Neuron (in vitro differentiated cells): ENCODE data around the gene NEURL2.
A peak's percentile ranks its signal among the peaks of the same experiment; 100 is the strongest.
"Not testable (repeated sequence)": the region's sequence is repeated elsewhere in the genome, so short reads cannot be mapped to it uniquely, and the experiment has no call there.

Experiments
- H2AFZ ChIP-seq: one replicate; pipeline ENCODE4 v1.6.1; 2013; ENCODE audit warnings: low read depth, mild to moderate bottlenecking, inconsistent platforms, low read length, moderate library complexity
- H3K27me3 ChIP-seq: one replicate; pipeline ENCODE4 v1.6.1; 2013; ENCODE audit warnings: low read length; ENCODE audit not compliant: insufficient read depth
- H3K36me3 ChIP-seq: one replicate; pipeline ENCODE4 v1.6.1; 2013; ENCODE audit warnings: low read length; ENCODE audit not compliant: insufficient read depth
- H3K4me1 ChIP-seq: one replicate; pipeline ENCODE4 v1.6.1; 2013; ENCODE audit warnings: low read length; ENCODE audit not compliant: insufficient read depth
- H3K4me3 ChIP-seq: 2 replicates; pipeline ENCODE4 v1.5.1; 2013; ENCODE audit warnings: mild to moderate bottlenecking, low read length, moderate library complexity
- H3K9me3 ChIP-seq: one replicate; pipeline ENCODE4 v1.6.1; 2013; ENCODE audit warnings: low read length

The NEURL2 gene

GRCh38 chr20:45886590-45887345 lies 4.2 kb downstream of the NEURL2 start:
- no peak overlapping the region for H2AFZ ChIP-seq
- H3K9me3 ChIP-seq: no peaks in the 10 kb centered on the region
- no peak overlapping the region for H3K4me3 ChIP-seq
- no peaks in the 10 kb centered on the region for H3K27me3 ChIP-seq
- peaks cover 33% of the 10 kb centered on the region for H3K36me3 ChIP-seq
- peaks cover 9% of the 10 kb centered on the region for H3K4me1 ChIP-seq

GRCh38 chr20:45883100-45883469 lies 7.9 kb downstream of the NEURL2 start:
- H3K27me3 ChIP-seq: no peaks in the 10 kb centered on the region
- no peaks in the 10 kb centered on the region for H3K9me3 ChIP-seq
- no peak overlapping the region for H3K4me3 ChIP-seq
- H2AFZ ChIP-seq: no peak overlapping the region
- H3K4me1 ChIP-seq: peaks cover 2% of the 10 kb centered on the region
- peaks cover 36% of the 10 kb centered on the region for H3K36me3 ChIP-seq

GRCh38 chr20:45882469-45883099 lies 8.4 kb downstream of the NEURL2 start:
- Histone ChIP-seq H3K27me3 (no peaks in the 10 kb centered on the region), H3K4me1 (peaks cover 2% of the 10 kb centered on the region), H2AFZ (no peak overlapping the region), H3K4me3 (no peak overlapping the region), H3K36me3 (peaks cover 40% of the 10 kb centered on the region), H3K9me3 (no peaks in the 10 kb centered on the region)

- Histone ChIP-seq H3K9me3 (no peaks in the 10 kb centered on the region), H3K36me3 (peaks cover 44% of the 10 kb centered on the region), H3K27me3 (no peaks in the 10 kb centered on the region), H2AFZ (no peak within 1 kb of the TSS), H3K4me3 (peak within 1 kb of the TSS; percentile 82), H3K4me1 (peaks cover 2% of the 10 kb centered on the region)
Measured at GRCh38 chr20:45880988-45881788, 9.8 kb downstream of the NEURL2 start, which contains the start of gene ZSWIM1. Gene ZSWIM1 (plus strand): TSS chr20:45881227. CDS start chr20:45882593, 1,366 bp downstream.

DNA sequence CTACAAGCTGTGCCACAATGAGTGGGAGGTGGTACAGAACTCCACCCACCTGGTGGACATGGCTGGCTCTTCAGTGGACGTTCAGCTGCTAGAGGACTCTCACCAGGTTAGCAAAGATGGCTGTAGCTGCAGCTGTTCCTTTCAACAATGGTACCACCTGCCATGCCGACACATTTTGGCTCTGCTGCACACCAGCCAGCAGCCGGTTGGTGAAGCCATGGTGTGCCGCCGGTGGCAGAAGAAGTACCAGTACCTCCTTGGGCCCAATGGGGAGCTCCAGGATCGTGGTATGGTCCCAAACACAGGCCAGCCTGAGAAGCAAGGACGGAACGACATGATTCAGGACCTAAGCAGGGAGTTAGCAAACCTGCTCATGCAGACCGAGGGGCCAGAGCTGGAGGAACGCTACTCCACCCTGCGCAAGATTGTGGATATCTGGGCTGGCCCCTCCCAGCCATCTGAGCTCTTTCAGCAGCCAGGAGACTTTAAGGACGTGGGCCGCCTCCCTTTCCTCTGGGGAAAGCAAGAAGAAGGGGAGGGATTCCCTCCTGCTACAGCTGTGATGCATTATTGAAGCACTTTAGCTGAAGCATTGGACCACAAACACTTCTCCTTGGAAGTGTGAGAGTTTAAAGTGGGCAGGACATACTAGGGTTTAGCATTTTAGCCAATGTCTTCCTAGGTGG lies 12.8 kb downstream of the NEURL2 start:
- H3K4me3 ChIP-seq: no peak overlapping the region
- peaks cover 2% of the 10 kb centered on the region for H3K4me1 ChIP-seq
- H3K9me3 ChIP-seq: no peaks in the 10 kb centered on the region
- peaks cover 28% of the 10 kb centered on the region for H3K36me3 ChIP-seq
- no peak overlapping the region for H2AFZ ChIP-seq
- no peaks in the 10 kb centered on the region for H3K27me3 ChIP-seq

DNA sequence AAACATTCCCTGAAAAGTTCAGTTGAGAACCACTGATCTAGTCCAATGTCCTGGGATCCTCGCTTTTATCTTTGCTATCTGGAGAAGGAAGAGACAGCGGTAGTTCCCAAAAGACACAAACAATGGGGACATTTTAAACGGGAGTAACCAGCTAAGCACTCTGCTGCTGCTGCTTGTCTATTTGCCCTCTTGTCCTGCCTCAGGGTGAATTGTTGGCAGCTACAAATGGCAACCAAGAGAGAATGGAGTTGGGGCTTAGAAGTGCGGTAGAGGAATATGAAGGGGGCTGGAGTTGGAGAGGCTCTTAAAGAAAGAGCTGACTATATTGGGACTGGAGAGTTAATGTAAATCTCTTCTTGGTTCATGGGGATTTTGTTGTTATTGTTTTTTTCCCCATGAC lies 16.4 kb downstream of the NEURL2 start:
- H2AFZ ChIP-seq: no peak overlapping the region
- H3K36me3 ChIP-seq: peaks cover 20% of the 10 kb centered on the region
- H3K4me3 ChIP-seq: no peak overlapping the region
- no peaks in the 10 kb centered on the region for H3K9me3 ChIP-seq
- H3K27me3 ChIP-seq: no peaks in the 10 kb centered on the region
- H3K4me1 ChIP-seq: no peaks in the 10 kb centered on the region

- not testable (repeated sequence) for H3K27me3 ChIP-seq, H3K9me3 ChIP-seq, H3K4me1 ChIP-seq, H2AFZ ChIP-seq, H3K4me3 ChIP-seq
- peaks cover 20% of the 10 kb centered on the region for H3K36me3 ChIP-seq
Measured at GRCh38 chr20:45874104-45874481, 16.9 kb downstream of the NEURL2 start.

DNA sequence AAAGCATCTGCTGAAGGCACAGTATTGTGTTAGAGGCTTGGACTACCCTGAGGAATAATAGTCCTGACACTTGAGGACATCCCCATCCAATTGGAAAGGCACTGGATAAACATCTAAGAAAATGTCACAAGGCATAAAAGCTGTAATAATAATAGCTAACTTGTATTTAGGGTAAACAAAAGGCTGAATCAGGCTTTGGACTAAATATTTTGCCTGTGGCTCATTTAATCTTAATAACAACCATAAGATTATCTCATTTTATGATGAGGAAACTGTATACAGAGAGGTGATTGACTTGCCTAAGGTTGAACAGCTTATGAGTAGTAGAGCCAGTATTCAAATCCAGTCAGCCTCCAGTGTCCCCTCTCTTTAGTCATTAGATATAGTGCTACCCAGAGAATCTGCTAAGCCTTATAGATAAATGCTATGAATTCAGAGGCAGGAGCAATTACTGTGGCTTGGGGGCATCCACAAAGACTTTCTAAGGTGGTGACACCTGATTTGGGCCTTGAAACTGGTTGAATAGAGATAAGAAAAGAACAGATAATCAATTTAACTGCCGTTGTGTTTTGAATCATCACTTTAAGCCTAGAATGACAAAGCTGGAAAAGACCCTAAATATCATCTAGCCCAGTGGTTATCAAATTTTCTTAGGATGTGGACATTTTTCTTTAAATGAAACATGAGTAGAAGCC lies 17.5 kb downstream of the NEURL2 start:
- Histone ChIP-seq H3K27me3 (no peaks in the 10 kb centered on the region), H3K4me3 (no peak overlapping the region), H2AFZ (no peak overlapping the region), H3K4me1 (no peaks in the 10 kb centered on the region), H3K36me3 (peaks cover 20% of the 10 kb centered on the region), H3K9me3 (no peaks in the 10 kb centered on the region)

DNA sequence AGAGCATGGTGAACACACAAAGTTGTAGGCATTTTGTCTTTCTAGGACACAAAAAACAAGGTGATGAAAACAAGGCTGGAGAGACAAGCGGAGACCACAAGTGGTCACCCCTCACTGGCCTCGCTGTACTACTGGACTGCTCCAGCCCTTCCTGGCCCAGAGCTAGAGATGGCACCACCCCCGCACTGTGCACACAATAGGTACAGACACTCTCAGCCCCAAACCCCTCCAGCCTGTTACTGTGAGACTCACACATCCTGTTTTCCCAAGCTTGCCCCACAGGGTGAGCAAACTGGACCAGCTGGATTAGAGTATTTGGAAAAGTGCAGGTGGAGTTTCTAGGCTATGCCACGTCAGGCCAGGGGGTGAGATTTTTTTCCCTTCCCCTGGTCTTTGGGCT lies 18.4 kb downstream of the NEURL2 start:
- H3K36me3 ChIP-seq: peaks cover 11% of the 10 kb centered on the region
- no peaks in the 10 kb centered on the region for H3K27me3 ChIP-seq
- H3K9me3 ChIP-seq: no peaks in the 10 kb centered on the region
- H3K4me3 ChIP-seq: no peak overlapping the region
- no peak overlapping the region for H2AFZ ChIP-seq
- H3K4me1 ChIP-seq: no peaks in the 10 kb centered on the region

DNA sequence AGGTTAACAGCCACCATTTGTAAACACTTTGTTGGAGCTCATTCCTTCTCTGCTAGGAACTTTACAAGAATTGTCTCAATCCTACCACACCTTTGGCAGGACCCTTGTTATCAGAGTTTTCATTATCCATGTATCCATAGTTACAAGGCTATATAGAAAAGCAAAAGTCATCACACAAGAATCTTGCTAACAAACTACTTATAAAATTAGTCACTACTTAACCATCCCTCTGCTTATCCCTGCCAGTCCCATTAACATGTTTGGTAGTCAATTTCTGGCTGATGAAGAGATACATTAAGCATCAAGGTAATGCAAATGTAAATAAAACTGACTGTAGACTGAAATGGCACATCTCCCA lies 23.2 kb downstream of the NEURL2 start:
- H2AFZ ChIP-seq: no peak overlapping the region
- H3K27me3 ChIP-seq: no peaks in the 10 kb centered on the region
- H3K4me1 ChIP-seq: no peaks in the 10 kb centered on the region
- H3K4me3 ChIP-seq: no peak overlapping the region
- no peaks in the 10 kb centered on the region for H3K9me3 ChIP-seq
- no peaks in the 10 kb centered on the region for H3K36me3 ChIP-seq

DNA sequence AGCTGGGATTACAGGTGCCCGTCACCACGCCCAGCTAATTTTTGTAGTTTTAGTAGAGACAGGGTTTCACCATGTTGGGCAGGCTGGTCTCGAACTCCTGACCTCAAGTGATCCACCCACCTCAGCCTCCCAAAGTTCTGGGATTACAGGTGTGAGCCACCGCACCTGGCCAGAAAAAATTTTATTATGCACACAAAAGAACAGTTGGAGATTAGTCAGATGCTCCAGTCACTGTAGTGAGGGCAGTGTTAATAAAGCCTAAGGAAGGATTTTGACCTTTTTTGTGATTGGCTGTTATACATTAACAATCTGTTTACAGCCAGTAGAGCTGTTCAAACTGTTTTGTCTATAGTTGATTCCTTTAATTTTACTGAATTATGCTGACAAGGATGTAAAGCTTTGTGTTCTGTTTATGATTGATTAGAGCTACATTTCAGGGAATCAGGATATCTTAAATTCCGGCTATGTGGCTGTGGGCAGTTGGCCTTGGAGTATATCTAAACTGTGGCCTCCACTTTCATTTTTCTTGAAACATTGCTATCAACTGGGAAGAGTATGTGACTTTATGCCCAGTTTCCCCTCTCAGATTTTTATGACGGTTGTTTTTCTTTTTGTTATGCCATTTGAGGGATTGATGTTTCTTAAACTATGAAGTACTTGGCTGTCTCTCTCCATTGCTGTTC lies 23.7 kb downstream of the NEURL2 start:
- no peaks in the 10 kb centered on the region for H3K36me3 ChIP-seq
- no peaks in the 10 kb centered on the region for H3K9me3 ChIP-seq
- no peaks in the 10 kb centered on the region for H3K4me1 ChIP-seq
- H2AFZ ChIP-seq: no peak overlapping the region
- H3K4me3 ChIP-seq: no peak overlapping the region
- H3K27me3 ChIP-seq: no peaks in the 10 kb centered on the region

- no peaks in the 10 kb centered on the region for H3K36me3 ChIP-seq
- H3K4me3 ChIP-seq: no peak overlapping the region
- no peak overlapping the region for H2AFZ ChIP-seq
- H3K9me3 ChIP-seq: no peaks in the 10 kb centered on the region
- no peaks in the 10 kb centered on the region for H3K27me3 ChIP-seq
- H3K4me1 ChIP-seq: no peaks in the 10 kb centered on the region
Measured at GRCh38 chr20:45866454-45866853, 24.6 kb downstream of the NEURL2 start.
